ENCODE results near the gene IGSF22. TPM values are rescaled to one million over a fixed set of nuclear protein-coding genes. Genes with fewer than 3 reads are reported as not detected.

Gene IGSF22
- polyA plus RNA-seq, 1 donor from 2014 or later, result 0.68 TPM

GRCh38 chr11:18705651-18706281, 20.2 kb downstream of the IGSF22 start:
- no peaks in the 10 kb centered on the region for H3K9me3 ChIP-seq (ENCODE audit: low read length)
- no peak overlapping the region for H3K4me2 ChIP-seq (ENCODE audit: low read length)
- H2AFZ ChIP-seq (ENCODE audit: low read depth, low read length), result no peak overlapping the region
- H3K27me3 ChIP-seq (ENCODE audit: insufficient read depth, low read depth, low read length), result no peaks in the 10 kb centered on the region
- H3K27ac ChIP-seq (ENCODE audit: low read length), result no peak overlapping the region
- peak overlapping the region; percentile 52 for H3K4me3 ChIP-seq (ENCODE audit: low read length)
- no peaks in the 10 kb centered on the region for H3K9me2 ChIP-seq (ENCODE audit: insufficient read depth, low read length)
- H3K9ac ChIP-seq (ENCODE audit: low read length), result no peak overlapping the region
- H4K20me1 ChIP-seq (ENCODE audit: insufficient read depth), result no peaks in the 10 kb centered on the region
- TF ChIP-seq MXI1 (conservative IDR thresholded peaks at IDR 0.05; ENCODE audit: poor library complexity, severe bottlenecking) (no peak), TAF1 (IDR thresholded peaks at IDR 0.05; ENCODE audit: low read depth) (no peak), CTCF (IDR thresholded peaks at IDR 0.05; ENCODE audit: poor library complexity, severe bottlenecking) (no peak), RAD21 (conservative IDR thresholded peaks at IDR 0.05) (no peak), EP300 (conservative IDR thresholded peaks at IDR 0.05; ENCODE audit: poor library complexity, severe bottlenecking) (no peak), SMC3 (conservative IDR thresholded peaks at IDR 0.05; ENCODE audit: poor library complexity) (no peak), POLR2AphosphoS5 (IDR thresholded peaks at IDR 0.05) (no peak), REST (IDR thresholded peaks at IDR 0.05; ENCODE audit: borderline replicate concordance) (no peak), EZH2 (IDR thresholded peaks at IDR 0.05; ENCODE audit: borderline replicate concordance, insufficient read depth, low read length, poor library complexity, severe bottlenecking) (no peak)
- no peaks in the 10 kb centered on the region for H3K79me2 ChIP-seq (replicated peaks; ENCODE audit: insufficient read depth, low read length)
- no peaks in the 10 kb centered on the region for H3K36me3 ChIP-seq (ENCODE audit: insufficient read depth, low read length)
- H3F3A ChIP-seq (ENCODE audit: insufficient read depth, low read length, poor library complexity, severe bottlenecking), result no peaks in the 10 kb centered on the region

- no peak overlapping the region for H3K9ac ChIP-seq (ENCODE audit: low read length)
- H3K79me2 ChIP-seq (replicated peaks; ENCODE audit: insufficient read depth, low read length), result no peaks in the 10 kb centered on the region
- no peak overlapping the region for H3K27ac ChIP-seq (ENCODE audit: low read length)
- no peaks in the 10 kb centered on the region for H3K27me3 ChIP-seq (ENCODE audit: insufficient read depth, low read depth, low read length)
- no peaks in the 10 kb centered on the region for H3K9me2 ChIP-seq (ENCODE audit: insufficient read depth, low read length)
- H4K20me1 ChIP-seq (ENCODE audit: insufficient read depth), result no peaks in the 10 kb centered on the region
- H3K4me2 ChIP-seq (ENCODE audit: low read length), result no peak overlapping the region
- no peaks in the 10 kb centered on the region for H3F3A ChIP-seq (ENCODE audit: insufficient read depth, low read length, poor library complexity, severe bottlenecking)
- H3K36me3 ChIP-seq (ENCODE audit: insufficient read depth, low read length), result no peaks in the 10 kb centered on the region
- no peak overlapping the region for H3K4me3 ChIP-seq (ENCODE audit: low read length)
- H3K9me3 ChIP-seq (ENCODE audit: low read length), result no peaks in the 10 kb centered on the region
- TF ChIP-seq POLR2AphosphoS5 (IDR thresholded peaks at IDR 0.05) (no peak), EZH2 (IDR thresholded peaks at IDR 0.05; ENCODE audit: borderline replicate concordance, insufficient read depth, low read length, poor library complexity, severe bottlenecking) (no peak)
- no peak overlapping the region for H2AFZ ChIP-seq (ENCODE audit: low read depth, low read length)
These were observed 21.3 kb downstream of the IGSF22 start for GRCh38 chr11:18704698-18705097.
